ENCODE results near the gene TLX2.
"Not testable (repeated sequence)": the region's sequence is repeated elsewhere in the genome, so short reads cannot be mapped to it uniquely, and the experiment has no call there.

TLX2 gene

GRCh38 chr2:74556831-74557370, 42.7 kb downstream of the TLX2 start:
- H3K4me3 ChIP-seq (ENCODE audit: low read depth, low read length) = no peak overlapping the region
- H3K9me3 ChIP-seq (ENCODE audit: control insufficient read depth, insufficient read depth, low read length) = no peaks in the 10 kb centered on the region
- no peak overlapping the region for H3K9ac ChIP-seq (ENCODE audit: low read depth, low read length)
- H3K27me3 ChIP-seq (ENCODE audit: control insufficient read depth, insufficient read depth, low read length) = peaks cover 77% of the 10 kb centered on the region
- H3K4me1 ChIP-seq (ENCODE audit: control insufficient read depth, insufficient read depth, low read length) = peaks cover 10% of the 10 kb centered on the region
- peaks cover 2% of the 10 kb centered on the region for H3K36me3 ChIP-seq (ENCODE audit: control insufficient read depth, insufficient read depth, low read length)

GRCh38 chr2:74558284-74559230, 44.3 kb downstream of the TLX2 start:
- H3K9me3 ChIP-seq (ENCODE audit: control insufficient read depth, insufficient read depth, low read length) = no peaks in the 10 kb centered on the region
- H3K27me3 ChIP-seq (ENCODE audit: control insufficient read depth, insufficient read depth, low read length) = peaks cover 70% of the 10 kb centered on the region
- H3K4me3 ChIP-seq (ENCODE audit: low read depth, low read length) = no peak overlapping the region
- peaks cover 6% of the 10 kb centered on the region for H3K4me1 ChIP-seq (ENCODE audit: control insufficient read depth, insufficient read depth, low read length)
- H3K9ac ChIP-seq (ENCODE audit: low read depth, low read length) = no peak overlapping the region
- H3K36me3 ChIP-seq (ENCODE audit: control insufficient read depth, insufficient read depth, low read length) = peaks cover 2% of the 10 kb centered on the region

GRCh38 chr2:74559912-74560311, 45.7 kb downstream of the TLX2 start:
- Histone ChIP-seq H3K27me3 (ENCODE audit: control insufficient read depth, insufficient read depth, low read length) (peaks cover 72% of the 10 kb centered on the region), H3K9me3 (ENCODE audit: control insufficient read depth, insufficient read depth, low read length) (no peaks in the 10 kb centered on the region), H3K36me3 (ENCODE audit: control insufficient read depth, insufficient read depth, low read length) (no peaks in the 10 kb centered on the region), H3K4me3 (ENCODE audit: low read depth, low read length) (no peak overlapping the region), H3K9ac (ENCODE audit: low read depth, low read length) (no peak overlapping the region), H3K4me1 (ENCODE audit: control insufficient read depth, insufficient read depth, low read length) (peaks cover 6% of the 10 kb centered on the region)

GRCh38 chr2:74560591-74560990, 46.3 kb downstream of the TLX2 start:
- H3K9ac ChIP-seq (ENCODE audit: low read depth, low read length) = no peak overlapping the region
- no peaks in the 10 kb centered on the region for H3K9me3 ChIP-seq (ENCODE audit: control insufficient read depth, insufficient read depth, low read length)
- H3K27me3 ChIP-seq (ENCODE audit: control insufficient read depth, insufficient read depth, low read length) = peaks cover 65% of the 10 kb centered on the region

GRCh38 chr2:74561022-74561421, 46.8 kb downstream of the TLX2 start:
- not testable (repeated sequence) for H3K9ac ChIP-seq (ENCODE audit: low read depth, low read length); H3K36me3 ChIP-seq (ENCODE audit: control insufficient read depth, insufficient read depth, low read length); H3K9me3 ChIP-seq (ENCODE audit: control insufficient read depth, insufficient read depth, low read length); H3K4me1 ChIP-seq (ENCODE audit: control insufficient read depth, insufficient read depth, low read length); H3K4me3 ChIP-seq (ENCODE audit: low read depth, low read length)
- H3K27me3 ChIP-seq (ENCODE audit: control insufficient read depth, insufficient read depth, low read length) = peaks cover 61% of the 10 kb centered on the region

More at GRCh38 chr2:74560591-74560990, 46.3 kb downstream of the TLX2 start:
- Histone ChIP-seq H3K36me3 (ENCODE audit: control insufficient read depth, insufficient read depth, low read length) (no peaks in the 10 kb centered on the region), H3K4me3 (ENCODE audit: low read depth, low read length) (no peak overlapping the region), H3K4me1 (ENCODE audit: control insufficient read depth, insufficient read depth, low read length) (peaks cover 6% of the 10 kb centered on the region)

GRCh38 chr2:74562126-74562775, 48.0 kb downstream of the TLX2 start:
- Histone ChIP-seq H3K4me1 (ENCODE audit: control insufficient read depth, insufficient read depth, low read length) (peaks cover 6% of the 10 kb centered on the region), H3K9me3 (ENCODE audit: control insufficient read depth, insufficient read depth, low read length) (no peaks in the 10 kb centered on the region), H3K4me3 (ENCODE audit: low read depth, low read length) (no peak overlapping the region), H3K36me3 (ENCODE audit: control insufficient read depth, insufficient read depth, low read length) (no peaks in the 10 kb centered on the region), H3K9ac (ENCODE audit: low read depth, low read length) (no peak overlapping the region), H3K27me3 (ENCODE audit: control insufficient read depth, insufficient read depth, low read length) (peaks cover 50% of the 10 kb centered on the region)

GRCh38 chr2:74564222-74564621, 50.0 kb downstream of the TLX2 start:
- H3K4me1 ChIP-seq (ENCODE audit: control insufficient read depth, insufficient read depth, low read length) = peaks cover 6% of the 10 kb centered on the region

GRCh38 chr2:74566076-74566753, 52.0 kb downstream of the TLX2 start:
- Histone ChIP-seq H3K4me3 (ENCODE audit: low read depth, low read length) (no peak overlapping the region), H3K9ac (ENCODE audit: low read depth, low read length) (no peak overlapping the region), H3K9me3 (ENCODE audit: control insufficient read depth, insufficient read depth, low read length) (no peaks in the 10 kb centered on the region), H3K27me3 (ENCODE audit: control insufficient read depth, insufficient read depth, low read length) (peaks cover 24% of the 10 kb centered on the region), H3K4me1 (ENCODE audit: control insufficient read depth, insufficient read depth, low read length) (no peaks in the 10 kb centered on the region), H3K36me3 (ENCODE audit: control insufficient read depth, insufficient read depth, low read length) (no peaks in the 10 kb centered on the region)

More at GRCh38 chr2:74564222-74564621, 50.0 kb downstream of the TLX2 start:
- Histone ChIP-seq H3K9ac (ENCODE audit: low read depth, low read length) (no peak overlapping the region), H3K27me3 (ENCODE audit: control insufficient read depth, insufficient read depth, low read length) (peaks cover 37% of the 10 kb centered on the region), H3K4me3 (ENCODE audit: low read depth, low read length) (no peak overlapping the region), H3K36me3 (ENCODE audit: control insufficient read depth, insufficient read depth, low read length) (no peaks in the 10 kb centered on the region), H3K9me3 (ENCODE audit: control insufficient read depth, insufficient read depth, low read length) (no peaks in the 10 kb centered on the region)

GRCh38 chr2:74566754-74567085, 52.5 kb downstream of the TLX2 start:
- Histone ChIP-seq H3K9me3 (ENCODE audit: control insufficient read depth, insufficient read depth, low read length) (no peaks in the 10 kb centered on the region), H3K4me1 (ENCODE audit: control insufficient read depth, insufficient read depth, low read length) (no peaks in the 10 kb centered on the region), H3K9ac (ENCODE audit: low read depth, low read length) (no peak overlapping the region)

More at GRCh38 chr2:74566754-74567085, 52.5 kb downstream of the TLX2 start:
- Histone ChIP-seq H3K27me3 (ENCODE audit: control insufficient read depth, insufficient read depth, low read length) (peaks cover 19% of the 10 kb centered on the region), H3K36me3 (ENCODE audit: control insufficient read depth, insufficient read depth, low read length) (no peaks in the 10 kb centered on the region), H3K4me3 (ENCODE audit: low read depth, low read length) (no peak overlapping the region)

All from iPS-15b (cell line).